ENCODE measurements around the gene MAFG. TPM values are rescaled to one million over a fixed set of nuclear protein-coding genes. Genes with fewer than 3 reads are reported as not detected.

MAFG gene
- total and polyA plus RNA-seq, 2 experiments from 2014 or later = 17.2 to 33.4 TPM

DNA sequence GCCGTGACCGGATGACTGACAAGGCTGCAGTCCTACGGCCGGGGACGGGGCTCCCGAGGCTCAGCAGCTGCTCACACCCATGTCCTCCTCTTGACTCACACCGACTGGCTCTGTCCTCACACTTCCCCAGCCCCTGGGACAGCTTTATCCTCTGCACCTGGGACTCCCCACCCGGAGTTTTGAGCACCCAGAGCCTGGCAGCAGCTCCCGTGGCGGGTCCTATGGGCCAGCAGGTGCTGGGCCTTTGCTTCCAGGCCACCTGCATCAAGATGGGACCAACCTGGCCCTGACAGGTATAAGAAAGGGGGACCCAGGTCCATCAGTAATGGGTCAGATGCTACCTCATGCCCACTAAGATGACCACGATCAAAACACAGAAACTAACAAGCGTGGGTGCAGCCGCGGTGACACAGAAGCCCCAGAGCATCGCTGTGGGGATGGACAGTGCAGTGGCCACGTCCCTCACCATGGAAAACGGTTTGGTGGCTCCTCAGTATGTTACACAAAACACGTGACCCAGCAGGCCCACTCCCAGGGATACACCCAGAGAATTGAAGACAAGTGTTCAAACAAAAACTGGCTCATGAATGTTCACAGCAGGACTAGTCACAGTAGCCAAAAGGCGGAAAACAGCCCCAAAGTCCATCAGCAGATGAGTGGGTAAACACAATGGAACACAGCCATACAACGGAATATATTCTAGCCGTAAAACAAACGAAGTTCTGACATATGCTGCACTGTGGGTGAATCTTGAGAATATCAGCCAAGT is 36.7 kb upstream of the MAFG start:
- Histone ChIP-seq H2AFZ (no peak overlapping the region), H3K4me3 (no peak overlapping the region), H3K36me3 (ENCODE audit: insufficient read depth) (no peaks in the 10 kb centered on the region), H3K4me1 (ENCODE audit: insufficient read depth) (peaks cover 26% of the 10 kb centered on the region), H3F3A (replicated peaks; ENCODE audit: low read depth) (peaks cover 22% of the 10 kb centered on the region), H3K9me2 (ENCODE audit: insufficient read depth) (no peaks in the 10 kb centered on the region), H3K4me2 (no peak overlapping the region), H3K27me3 (ENCODE audit: insufficient read depth) (peaks cover 94% of the 10 kb centered on the region), H4K20me1 (replicated peaks; ENCODE audit: insufficient read depth) (no peaks in the 10 kb centered on the region), H3K79me2 (replicated peaks; ENCODE audit: insufficient read depth) (no peaks in the 10 kb centered on the region), H3K27ac (ENCODE audit: low read depth) (no peak overlapping the region)
- ATAC-seq = no peak
- Mint-ChIP-seq H3K27me3 (ENCODE audit: insufficient read depth, low read depth, poor library complexity) (peaks cover 61% of the 10 kb centered on the region), H3K36me3 (ENCODE audit: low read depth) (no peaks in the 10 kb centered on the region), H3K27ac (no peak overlapping the region), H3K9me3 (no peaks in the 10 kb centered on the region; the same call in 2 of the 3 replicates), H3K4me3 (no peak overlapping the region; the same call in 2 of the 3 replicates), H3K4me1 (peaks cover 3% of the 10 kb centered on the region; the same call in 1 of the 3 replicates)
- DNase-seq (ENCODE audit: low spot score) = no peak
- no peak for TF ChIP-seq EZH2 (IDR thresholded peaks at IDR 0.05; ENCODE audit: low read depth, unreplicated experiment)
- no peak for TF ChIP-seq CREB1 (CRISPR knock-in tag; IDR thresholded peaks at IDR 0.05; ENCODE audit: low read depth)
- TF ChIP-seq REST (IDR thresholded peaks at IDR 0.05; ENCODE audit: unreplicated experiment) = no peak
- no peak for TF ChIP-seq ZNF114 (CRISPR knock-in tag; IDR thresholded peaks at IDR 0.05)
- TF ChIP-seq, protein P1, sequence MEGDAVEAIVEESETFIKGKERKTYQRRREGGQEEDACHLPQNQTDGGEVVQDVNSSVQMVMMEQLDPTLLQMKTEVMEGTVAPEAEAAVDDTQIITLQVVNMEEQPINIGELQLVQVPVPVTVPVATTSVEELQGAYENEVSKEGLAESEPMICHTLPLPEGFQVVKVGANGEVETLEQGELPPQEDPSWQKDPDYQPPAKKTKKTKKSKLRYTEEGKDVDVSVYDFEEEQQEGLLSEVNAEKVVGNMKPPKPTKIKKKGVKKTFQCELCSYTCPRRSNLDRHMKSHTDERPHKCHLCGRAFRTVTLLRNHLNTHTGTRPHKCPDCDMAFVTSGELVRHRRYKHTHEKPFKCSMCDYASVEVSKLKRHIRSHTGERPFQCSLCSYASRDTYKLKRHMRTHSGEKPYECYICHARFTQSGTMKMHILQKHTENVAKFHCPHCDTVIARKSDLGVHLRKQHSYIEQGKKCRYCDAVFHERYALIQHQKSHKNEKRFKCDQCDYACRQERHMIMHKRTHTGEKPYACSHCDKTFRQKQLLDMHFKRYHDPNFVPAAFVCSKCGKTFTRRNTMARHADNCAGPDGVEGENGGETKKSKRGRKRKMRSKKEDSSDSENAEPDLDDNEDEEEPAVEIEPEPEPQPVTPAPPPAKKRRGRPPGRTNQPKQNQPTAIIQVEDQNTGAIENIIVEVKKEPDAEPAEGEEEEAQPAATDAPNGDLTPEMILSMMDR (conservative IDR thresholded peaks at IDR 0.05; ENCODE audit: low read depth in 2 of 2) = no peak
- TF ChIP-seq ETS1 (IDR thresholded peaks at IDR 0.05) = no peak
- no peak for TF ChIP-seq JUNB (IDR thresholded peaks at IDR 0.05; ENCODE audit: unreplicated experiment)
- no peak for TF ChIP-seq STAT1 (IDR thresholded peaks at IDR 0.05; ENCODE audit: unreplicated experiment)
- no peak for TF ChIP-seq POLR2AphosphoS5 (IDR thresholded peaks at IDR 0.05; ENCODE audit: low read depth)
